Mammary epithelial cell (primary cell): ENCODE data around the gene NBEA.

Experiments used
- EZH2 ChIP-seq: IDR thresholded peaks from 2 replicates; pipeline ENCODE4 v1.6.1; 2012; ENCODE audit warnings: low read length, inconsistent platforms, borderline replicate concordance
- TF ChIP-seq, protein P1 (sequence below), 2 donors: IDR thresholded peaks in 1 of 2; conservative IDR thresholded peaks in 1 of 2; 2 replicates each; pipeline ENCODE4 v1.5.1; 2011 to 2012; ENCODE audit warnings: inconsistent platforms in 2 of 2, low read length in 2 of 2, mild to moderate bottlenecking in 2 of 2, control low read depth in 1 of 2, low read depth in 1 of 2; ENCODE audit not compliant: insufficient read depth in 1 of 2; ENCODE audit errors: extremely low read depth in 1 of 2

DNA sequence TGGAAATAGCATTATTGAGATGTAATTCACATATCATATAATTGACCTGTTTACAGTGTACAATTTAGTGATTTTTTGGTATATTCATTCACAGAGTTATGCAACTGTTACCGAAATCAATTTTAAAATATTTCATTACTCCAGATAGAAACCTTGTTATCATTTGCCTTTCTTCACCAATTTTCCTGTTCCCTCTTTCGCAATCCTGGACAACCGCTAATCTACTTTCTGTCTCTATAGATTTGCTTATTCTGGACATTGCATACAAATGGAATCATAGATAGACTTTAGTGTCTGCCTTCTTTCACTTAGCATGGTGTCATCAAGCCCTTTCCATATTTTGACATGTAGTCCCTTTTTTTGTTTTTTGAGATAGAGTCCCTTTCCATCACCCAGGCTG is 515.2 kb downstream of the NBEA start:
- TF ChIP-seq, protein P1, sequence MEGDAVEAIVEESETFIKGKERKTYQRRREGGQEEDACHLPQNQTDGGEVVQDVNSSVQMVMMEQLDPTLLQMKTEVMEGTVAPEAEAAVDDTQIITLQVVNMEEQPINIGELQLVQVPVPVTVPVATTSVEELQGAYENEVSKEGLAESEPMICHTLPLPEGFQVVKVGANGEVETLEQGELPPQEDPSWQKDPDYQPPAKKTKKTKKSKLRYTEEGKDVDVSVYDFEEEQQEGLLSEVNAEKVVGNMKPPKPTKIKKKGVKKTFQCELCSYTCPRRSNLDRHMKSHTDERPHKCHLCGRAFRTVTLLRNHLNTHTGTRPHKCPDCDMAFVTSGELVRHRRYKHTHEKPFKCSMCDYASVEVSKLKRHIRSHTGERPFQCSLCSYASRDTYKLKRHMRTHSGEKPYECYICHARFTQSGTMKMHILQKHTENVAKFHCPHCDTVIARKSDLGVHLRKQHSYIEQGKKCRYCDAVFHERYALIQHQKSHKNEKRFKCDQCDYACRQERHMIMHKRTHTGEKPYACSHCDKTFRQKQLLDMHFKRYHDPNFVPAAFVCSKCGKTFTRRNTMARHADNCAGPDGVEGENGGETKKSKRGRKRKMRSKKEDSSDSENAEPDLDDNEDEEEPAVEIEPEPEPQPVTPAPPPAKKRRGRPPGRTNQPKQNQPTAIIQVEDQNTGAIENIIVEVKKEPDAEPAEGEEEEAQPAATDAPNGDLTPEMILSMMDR (conservative IDR thresholded peaks at IDR 0.05 in 1 of 2, IDR thresholded peaks at IDR 0.05 in 1 of 2; ENCODE audit: extremely low read depth in 1 of 2, insufficient read depth in 1 of 2, low read depth in 1 of 2, low read length in 2 of 2): no peak
- TF ChIP-seq EZH2: no peak
